NCI-H510A (cell line): ENCODE results near the gene HTR3E.
"Not testable (repeated sequence)": the region's sequence is repeated elsewhere in the genome, so short reads cannot be mapped to it uniquely, and the experiment has no call there.

Source experiments
- DNase-seq: peaks from one replicate; lab custom pipeline; 2025; lab: John Stamatoyannopoulos, UW

Gene HTR3E

GRCh38 chr3:184116017-184116416 is 19.2 kb downstream of the HTR3E start:
- no peak for DNase-seq

- DNase-seq: peak; percentile 9
These were observed 20.8 kb downstream of the HTR3E start for GRCh38 chr3:184117636-184118035.

DNA sequence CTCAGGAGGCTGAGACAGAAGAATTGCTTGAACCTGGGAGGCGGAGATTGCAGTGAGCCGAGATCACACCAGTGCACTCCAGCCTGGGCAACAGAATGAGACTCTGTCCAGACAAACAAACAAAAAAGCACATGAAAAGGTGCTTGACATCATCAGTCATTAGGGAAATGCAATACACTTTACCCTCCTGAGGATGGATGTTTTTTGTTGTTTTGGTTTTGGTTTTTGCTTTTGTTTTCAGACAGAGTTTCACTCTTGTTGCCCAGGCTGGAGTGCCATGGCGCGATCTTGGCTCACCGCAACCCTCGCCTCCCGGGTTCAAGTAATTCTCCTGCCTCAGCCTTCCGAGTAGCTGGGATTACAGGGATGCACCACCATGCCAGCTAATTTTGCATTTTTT is 24.2 kb downstream of the HTR3E start:
- DNase-seq: not testable (repeated sequence)

- no peak for DNase-seq
These were observed 29.1 kb downstream of the HTR3E start for GRCh38 chr3:184126006-184126405.

DNA sequence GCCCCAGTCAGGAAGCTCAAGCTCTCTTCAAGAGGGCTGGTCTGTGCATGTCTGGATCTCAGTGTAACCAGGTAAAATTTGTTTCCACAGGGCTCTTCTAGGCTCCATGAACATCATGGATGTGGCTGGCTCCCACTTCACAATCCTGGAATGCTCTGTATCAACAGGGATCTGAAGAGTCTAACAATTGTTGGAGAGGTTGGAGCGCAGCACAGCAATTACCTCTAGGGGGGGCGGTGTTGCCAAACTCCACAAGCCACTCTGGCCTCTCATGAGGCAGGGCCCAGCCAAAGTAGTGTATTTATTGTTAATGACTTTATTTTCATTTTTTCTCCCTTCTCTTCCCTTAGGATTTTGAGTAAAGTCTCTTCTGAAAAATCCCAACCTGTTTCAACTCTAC is 32.1 kb downstream of the HTR3E start:
- peak; percentile 62 for DNase-seq

DNA sequence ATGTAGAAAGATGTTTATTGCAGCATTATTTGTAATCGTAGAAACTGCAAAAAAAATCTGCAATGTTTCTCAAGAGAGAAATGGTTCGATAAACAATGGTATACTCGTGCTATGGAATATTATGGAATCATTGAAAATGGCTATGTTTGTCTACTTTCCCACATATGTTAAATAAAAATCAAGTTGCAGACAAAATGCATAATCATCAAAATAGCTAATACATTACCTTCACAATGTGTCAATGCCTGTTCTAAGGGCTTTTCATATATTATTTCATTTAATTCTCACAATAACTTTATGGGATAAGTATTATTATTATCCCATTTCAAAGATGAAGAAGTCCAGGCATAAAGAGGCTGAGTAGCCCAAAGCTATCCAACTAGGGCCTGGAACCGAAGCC is 36.1 kb downstream of the HTR3E start:
- no peak for DNase-seq

DNA sequence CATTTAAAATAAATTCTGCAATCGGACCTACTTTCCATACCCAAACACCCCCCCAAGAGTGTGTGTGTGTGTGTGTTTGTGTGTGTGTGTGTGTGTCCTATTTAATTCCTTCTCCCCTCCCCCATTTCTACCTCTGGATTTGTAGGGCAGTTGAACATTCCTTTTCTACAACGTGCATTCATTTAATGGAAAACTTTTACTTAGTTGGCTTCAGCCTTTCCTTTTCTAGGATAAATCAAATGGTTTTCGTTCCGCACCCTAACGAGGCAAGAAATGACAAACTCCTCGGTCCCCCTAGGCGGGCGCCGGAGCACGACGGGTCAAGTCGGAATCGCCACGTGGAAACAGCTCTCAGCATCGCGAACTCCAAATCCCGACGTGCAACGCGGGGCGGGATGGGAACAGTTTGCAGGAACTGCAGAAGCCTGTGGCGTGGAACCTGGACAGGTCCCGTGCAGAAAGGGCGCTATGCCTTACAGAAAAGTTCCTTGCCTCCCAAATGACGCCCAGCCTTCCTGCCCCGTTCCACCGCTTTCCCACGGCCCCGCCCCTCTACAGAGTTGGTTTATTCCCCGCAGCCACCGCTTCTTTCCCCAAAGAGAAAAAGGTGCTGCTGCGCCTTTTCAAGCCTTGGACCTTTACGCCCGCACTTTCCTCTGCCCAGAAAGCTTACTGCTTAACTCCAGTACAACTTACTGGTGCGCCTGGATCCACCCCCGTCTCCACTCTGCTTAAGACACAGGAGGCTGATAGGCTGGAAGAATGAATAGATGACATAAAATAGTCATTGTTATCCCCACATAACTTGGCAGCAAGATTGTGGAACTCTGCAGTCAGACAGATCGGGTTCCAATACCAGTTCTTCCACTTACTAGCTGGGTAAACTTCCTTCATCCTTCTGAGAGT is 37.2 kb downstream of the HTR3E start:
- peak; percentile 73 for DNase-seq

- no peak for DNase-seq
These were observed 37.9 kb downstream of the HTR3E start for GRCh38 chr3:184134746-184135148.

GRCh38 chr3:184135149-184135910 is 38.5 kb downstream of the HTR3E start, which contains the start of gene EIF2B5:
EIF2B5 (plus strand) TSS chr3:184135358; CDS start chr3:184135386, 28 bp downstream.
- DNase-seq: peak; percentile 90

- no peak for DNase-seq
These were observed 39.0 kb downstream of the HTR3E start for GRCh38 chr3:184135911-184136260.

DNA sequence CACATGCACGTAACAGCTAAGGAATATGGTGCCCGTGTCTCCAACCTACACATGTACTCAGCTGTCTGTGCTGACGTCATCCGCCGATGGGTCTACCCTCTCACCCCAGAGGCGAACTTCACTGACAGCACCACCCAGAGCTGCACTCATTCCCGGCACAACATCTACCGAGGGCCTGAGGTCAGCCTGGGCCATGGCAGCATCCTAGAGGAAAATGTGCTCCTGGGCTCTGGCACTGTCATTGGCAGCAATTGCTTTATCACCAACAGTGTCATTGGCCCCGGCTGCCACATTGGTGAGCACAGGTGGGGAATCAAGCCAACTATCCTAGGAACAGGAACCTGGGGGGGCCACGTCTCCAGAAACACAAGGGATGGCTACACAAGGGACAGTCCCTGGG is 43.6 kb downstream of the HTR3E start:
- no peak for DNase-seq

DNA sequence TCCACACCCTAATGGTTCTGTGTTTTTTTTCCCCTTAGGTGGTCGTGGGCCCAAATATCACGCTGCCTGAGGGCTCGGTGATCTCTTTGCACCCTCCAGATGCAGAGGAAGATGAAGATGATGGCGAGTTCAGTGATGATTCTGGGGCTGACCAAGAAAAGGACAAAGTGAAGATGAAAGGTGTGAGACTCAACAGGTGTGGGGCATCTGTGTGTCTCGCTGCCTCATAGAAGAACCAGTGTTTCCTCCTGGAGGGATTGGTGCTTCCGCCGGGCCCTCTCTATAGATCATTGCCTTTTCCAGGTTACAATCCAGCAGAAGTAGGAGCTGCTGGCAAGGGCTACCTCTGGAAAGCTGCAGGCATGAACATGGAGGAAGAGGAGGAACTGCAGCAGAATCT is 45.3 kb downstream of the HTR3E start:
- DNase-seq: no peak

DNA sequence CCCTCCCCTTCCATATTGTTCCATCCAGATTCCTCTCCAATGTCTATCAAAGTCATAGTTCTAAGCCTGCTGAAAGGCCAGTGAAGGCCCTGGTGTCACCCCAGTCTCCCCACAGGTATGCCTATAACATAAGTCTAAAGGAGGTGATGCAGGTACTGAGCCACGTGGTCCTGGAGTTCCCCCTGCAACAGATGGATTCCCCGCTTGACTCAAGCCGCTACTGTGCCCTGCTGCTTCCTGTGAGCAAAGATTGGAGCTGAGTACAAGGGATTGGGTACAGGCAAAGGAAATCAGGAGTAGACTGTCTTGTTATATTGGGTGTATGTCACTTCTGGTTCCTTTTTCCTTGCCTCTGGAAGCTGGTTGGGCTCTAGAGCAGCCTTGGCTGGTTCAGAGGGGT is 46.5 kb downstream of the HTR3E start:
- no peak for DNase-seq

DNA sequence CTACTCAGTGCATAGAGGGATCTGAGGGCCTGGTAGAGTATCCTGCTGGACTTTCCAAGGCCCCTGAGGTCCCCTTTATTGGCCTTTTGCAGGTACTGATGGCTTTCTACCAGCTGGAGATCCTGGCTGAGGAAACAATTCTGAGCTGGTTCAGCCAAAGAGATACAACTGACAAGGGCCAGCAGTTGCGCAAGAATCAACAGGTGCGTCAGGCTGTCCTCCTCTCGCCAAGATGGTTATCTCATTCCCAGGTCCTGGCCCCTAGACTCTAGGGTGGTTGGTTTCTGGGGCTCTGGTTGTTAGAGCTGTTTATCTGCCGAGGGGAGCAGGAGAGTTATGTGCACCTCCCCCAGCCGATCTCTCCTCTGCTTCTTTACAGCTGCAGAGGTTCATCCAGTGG is 47.6 kb downstream of the HTR3E start:
- no peak for DNase-seq

DNA sequence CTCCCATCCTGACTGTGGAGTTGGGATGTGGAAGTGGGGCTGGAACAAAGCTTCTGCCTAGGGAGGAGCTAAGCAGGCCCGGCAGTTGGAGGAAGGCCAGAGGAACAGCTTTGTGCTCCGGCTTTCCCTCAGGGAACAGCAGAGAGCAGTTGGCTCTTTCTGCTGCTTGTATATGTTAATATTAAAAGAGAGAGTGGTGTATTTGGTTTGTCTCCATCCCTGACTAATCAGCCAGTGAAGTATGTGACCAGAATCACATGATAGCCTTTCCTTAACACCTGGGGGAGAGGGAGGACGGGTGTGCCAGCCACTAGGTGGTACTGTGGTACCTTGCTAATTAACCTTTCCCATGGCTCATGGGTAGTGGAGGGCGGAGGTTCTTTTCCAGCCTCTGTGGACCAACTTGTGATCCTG is 48.3 kb downstream of the HTR3E start:
- peak; percentile 38 for DNase-seq

- no peak for DNase-seq
These were observed 48.9 kb downstream of the HTR3E start for GRCh38 chr3:184145751-184146270.

GRCh38 chr3:184148076-184148475 is 51.2 kb downstream of the HTR3E start:
- no peak for DNase-seq

GRCh38 chr3:184149123-184149522 is 52.3 kb downstream of the HTR3E start:
- DNase-seq: no peak

DNA sequence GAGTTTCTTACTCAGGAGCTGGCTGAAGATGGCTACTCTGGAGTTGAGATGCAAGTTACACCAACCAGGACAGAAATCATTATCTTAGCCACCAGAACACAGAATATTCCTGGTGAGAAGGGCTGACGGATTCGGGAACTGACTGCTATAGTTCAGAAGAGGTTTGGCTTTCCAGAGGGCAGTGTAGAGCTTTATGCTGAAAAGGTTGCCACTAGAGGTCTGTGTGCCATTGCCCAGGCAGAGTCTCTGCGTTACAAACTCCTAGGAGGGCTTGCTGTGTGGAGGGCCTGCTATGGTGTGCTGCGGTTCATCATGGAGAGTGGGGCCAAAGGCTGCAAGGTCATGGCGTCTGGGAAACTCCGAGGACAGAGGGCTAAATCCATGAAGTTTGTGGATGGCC is 52.9 kb downstream of the HTR3E start:
- not testable (repeated sequence) for DNase-seq

DNA sequence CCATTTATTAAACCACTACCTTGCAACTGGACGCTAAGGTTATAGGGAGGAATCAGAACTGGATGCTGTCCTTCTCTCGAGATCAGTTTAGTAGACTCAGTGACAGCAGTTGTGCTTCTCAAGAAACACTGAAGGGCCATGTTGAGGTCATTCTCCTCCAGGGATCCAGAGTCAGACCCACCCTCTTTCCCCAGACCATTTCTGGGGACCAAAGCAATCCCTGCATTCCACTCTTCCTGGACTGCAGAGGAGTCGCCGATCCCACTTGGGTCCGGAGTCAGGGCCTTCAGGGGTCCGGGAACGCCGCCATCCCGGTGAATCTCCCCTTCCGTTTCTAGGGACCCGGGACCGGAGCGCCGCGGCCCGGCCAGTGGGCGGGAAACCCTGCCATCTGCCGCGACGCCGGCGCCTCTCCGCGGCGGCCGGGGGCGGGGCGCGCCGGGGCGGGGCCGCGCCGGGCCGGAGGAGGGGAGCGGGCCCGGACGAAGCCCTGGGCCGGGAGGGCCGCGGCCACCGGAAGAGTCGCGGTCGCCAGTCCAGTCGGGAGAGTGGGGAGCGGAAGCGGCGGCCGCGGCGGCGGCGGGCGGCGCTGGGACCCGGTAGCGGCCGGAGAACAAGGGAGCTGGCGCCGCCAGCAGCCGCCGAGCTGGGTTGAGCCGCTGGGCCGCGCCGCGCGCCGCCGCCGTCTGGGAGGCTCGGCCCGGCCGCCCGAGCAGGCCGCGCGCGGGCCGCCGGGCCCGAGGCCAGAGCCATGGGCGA is 58.2 kb downstream of the HTR3E start, which contains the start of gene DVL3:
Gene DVL3, plus strand, starts transcription at position 493 of the 759 bp plus-strand sequence. Its CDS starts 259 bp downstream, at position 752.
- peak; percentile 55 for DNase-seq

- DNase-seq: no peak
These were observed 59.0 kb downstream of the HTR3E start for GRCh38 chr3:184155644-184156521.
